Chondrocyte (in vitro differentiated cells): ENCODE data around the gene DYNLRB1. TPM values are rescaled to one million over a fixed set of nuclear protein-coding genes. Genes with fewer than 3 reads are reported as not detected.

Source experiments
- DNase-seq: peaks from one replicate; pipeline ENCODE4 v3.0.0; 2021; ENCODE audit warnings: mixed read lengths, low spot score
- H3K27ac Mint-ChIP-seq: one replicate; pipeline ENCODE4 v1.8.0; 2021; ENCODE audit warnings: mild to moderate bottlenecking, moderate library complexity, mixed read lengths; ENCODE audit not compliant: unreplicated experiment
- H3K27me3 Mint-ChIP-seq: 2 replicates; pipeline ENCODE4 v1.8.0; 2021; ENCODE audit warnings: low read depth, mixed read lengths
- H3K36me3 Mint-ChIP-seq: 2 replicates; pipeline ENCODE4 v1.8.0; 2021; ENCODE audit warnings: low read depth, mixed read lengths
- H3K4me1 Mint-ChIP-seq: 2 replicates; pipeline ENCODE4 v1.8.0; 2021; ENCODE audit warnings: low read depth, mild to moderate bottlenecking, mixed read lengths
- H3K4me3 Mint-ChIP-seq: one replicate; pipeline ENCODE4 v1.8.0; 2021; ENCODE audit warnings: mild to moderate bottlenecking, moderate library complexity, mixed read lengths; ENCODE audit not compliant: unreplicated experiment
- H3K9me3 Mint-ChIP-seq: 2 replicates; pipeline ENCODE4 v1.8.0; 2021; ENCODE audit warnings: low read depth, mixed read lengths
- CTCF ChIP-seq: fragments of 200-600 bp; sonication (generic); IDR thresholded peaks from 2 replicates; pipeline ENCODE4 v1.5.0; 2021; ENCODE audit warnings: antibody characterized with exemption, mild to moderate bottlenecking, moderate library complexity
- total RNA-seq: library from RNA; stranded (reverse); gene quantifications from 3 replicates; pipeline ENCODE4 v1.2.1, GENCODE V29; 2021

Gene DYNLRB1
- total RNA-seq, 1 donor from 2014 or later: 199 TPM

DNA sequence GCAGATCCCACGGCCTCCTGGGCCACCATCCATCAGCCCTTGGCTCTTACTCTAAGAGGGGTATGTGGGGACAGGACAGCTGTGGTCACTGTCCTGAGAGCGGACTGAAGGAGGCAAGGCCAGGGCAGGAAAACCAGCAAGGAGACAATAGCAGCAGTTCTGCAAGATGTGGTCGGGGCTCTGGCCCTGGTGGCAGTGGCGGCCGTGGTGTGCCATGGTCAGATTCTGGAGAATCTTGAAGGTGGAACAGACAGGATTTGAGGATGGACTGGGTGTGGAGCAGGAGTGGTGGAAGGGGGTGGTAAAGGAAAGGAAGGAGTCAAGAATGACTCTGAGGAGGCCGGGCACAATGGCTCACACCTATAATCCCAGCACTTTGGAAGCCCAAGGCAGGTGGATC is 36.3 kb downstream of the DYNLRB1 start:
- H3K27ac Mint-ChIP-seq: peak overlapping the region; percentile 51
- no peak overlapping the region for H3K4me3 Mint-ChIP-seq
- no peaks in the 10 kb centered on the region for H3K9me3 Mint-ChIP-seq
- H3K36me3 Mint-ChIP-seq: no peaks in the 10 kb centered on the region
- DNase-seq: no peak
- peaks cover 6% of the 10 kb centered on the region for H3K4me1 Mint-ChIP-seq
- TF ChIP-seq CTCF: no peak
- H3K27me3 Mint-ChIP-seq: no peaks in the 10 kb centered on the region

GRCh38 chr20:34553366-34553867 is 37.2 kb downstream of the DYNLRB1 start:
- peaks cover 14% of the 10 kb centered on the region for H3K4me1 Mint-ChIP-seq
- no peaks in the 10 kb centered on the region for H3K27me3 Mint-ChIP-seq
- DNase-seq: peak; percentile 57
- H3K9me3 Mint-ChIP-seq: no peaks in the 10 kb centered on the region
- no peaks in the 10 kb centered on the region for H3K36me3 Mint-ChIP-seq
- TF ChIP-seq CTCF: no peak
- H3K27ac Mint-ChIP-seq: no peak overlapping the region
- H3K4me3 Mint-ChIP-seq: no peak overlapping the region

GRCh38 chr20:34557936-34558319 is 41.7 kb downstream of the DYNLRB1 start:
- no peaks in the 10 kb centered on the region for H3K9me3 Mint-ChIP-seq
- no peak for TF ChIP-seq CTCF
- peak; percentile 26 for DNase-seq
- peaks cover 19% of the 10 kb centered on the region for H3K4me1 Mint-ChIP-seq
- H3K4me3 Mint-ChIP-seq: peak overlapping the region; percentile 88
- H3K36me3 Mint-ChIP-seq: peaks cover 2% of the 10 kb centered on the region
- no peaks in the 10 kb centered on the region for H3K27me3 Mint-ChIP-seq
- peak overlapping the region; percentile 92 for H3K27ac Mint-ChIP-seq

- H3K36me3 Mint-ChIP-seq: peaks cover 2% of the 10 kb centered on the region
- no peaks in the 10 kb centered on the region for H3K9me3 Mint-ChIP-seq
- DNase-seq: peak; percentile 97
- peak within 1 kb of the TSS; percentile 92 for H3K27ac Mint-ChIP-seq
- TF ChIP-seq CTCF: peak; percentile 27
- no peaks in the 10 kb centered on the region for H3K27me3 Mint-ChIP-seq
- peaks cover 19% of the 10 kb centered on the region for H3K4me1 Mint-ChIP-seq
- peak within 1 kb of the TSS; percentile 88 for H3K4me3 Mint-ChIP-seq
Measured at GRCh38 chr20:34558320-34559218, 42.3 kb downstream of the DYNLRB1 start, which contains the start of gene MAP1LC3A. TSS of gene MAP1LC3A (plus strand) at chr20:34558718. CDS start at chr20:34558869, 151 bp downstream.

GRCh38 chr20:34559311-34560140 is 43.3 kb downstream of the DYNLRB1 start:
- peak overlapping the region; percentile 85 for H3K27ac Mint-ChIP-seq
- peak; percentile 32 for TF ChIP-seq CTCF
- peaks cover 14% of the 10 kb centered on the region for H3K4me1 Mint-ChIP-seq
- H3K9me3 Mint-ChIP-seq: no peaks in the 10 kb centered on the region
- DNase-seq: peak; percentile 89
- H3K4me3 Mint-ChIP-seq: peak overlapping the region; percentile 71
- no peaks in the 10 kb centered on the region for H3K27me3 Mint-ChIP-seq
- peaks cover 2% of the 10 kb centered on the region for H3K36me3 Mint-ChIP-seq
